HG03378 (cell line): ENCODE results near the gene EEF1AKMT3.
A peak's percentile ranks its signal among the peaks of the same experiment; 100 is the strongest.
"Not testable (repeated sequence)": the region's sequence is repeated elsewhere in the genome, so short reads cannot be mapped to it uniquely, and the experiment has no call there.

Experiments
- ATAC-seq: cut with Tn5 transposase; IDR thresholded peaks from one replicate; pipeline ENCODE4 v1.9.1; 2021; ENCODE audit warnings: mild to moderate bottlenecking, moderate library complexity; ENCODE audit not compliant: unreplicated experiment

Gene EEF1AKMT3

DNA sequence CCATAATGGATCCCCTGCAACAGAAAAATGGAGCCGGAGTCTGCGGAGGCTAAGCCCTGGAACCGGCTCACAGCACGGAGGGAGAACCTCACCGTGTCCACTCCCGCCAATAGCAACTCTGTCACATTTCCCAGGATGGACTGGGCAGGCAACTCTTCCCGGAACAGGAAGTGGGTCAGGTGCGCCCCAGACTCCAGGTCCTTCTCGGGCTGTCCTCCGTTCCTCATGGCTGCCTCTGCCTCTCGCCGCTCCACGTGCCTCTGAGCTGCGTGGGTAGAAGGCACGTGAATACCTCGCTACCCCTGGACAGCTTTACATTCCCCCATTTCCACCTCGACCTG, 7.8 kb upstream of the EEF1AKMT3 start:
- ATAC-seq, result peak; percentile 5

GRCh38 chr12:57765003-57765697, 7.3 kb upstream of the EEF1AKMT3 start:
- peak; percentile 48 for ATAC-seq

DNA sequence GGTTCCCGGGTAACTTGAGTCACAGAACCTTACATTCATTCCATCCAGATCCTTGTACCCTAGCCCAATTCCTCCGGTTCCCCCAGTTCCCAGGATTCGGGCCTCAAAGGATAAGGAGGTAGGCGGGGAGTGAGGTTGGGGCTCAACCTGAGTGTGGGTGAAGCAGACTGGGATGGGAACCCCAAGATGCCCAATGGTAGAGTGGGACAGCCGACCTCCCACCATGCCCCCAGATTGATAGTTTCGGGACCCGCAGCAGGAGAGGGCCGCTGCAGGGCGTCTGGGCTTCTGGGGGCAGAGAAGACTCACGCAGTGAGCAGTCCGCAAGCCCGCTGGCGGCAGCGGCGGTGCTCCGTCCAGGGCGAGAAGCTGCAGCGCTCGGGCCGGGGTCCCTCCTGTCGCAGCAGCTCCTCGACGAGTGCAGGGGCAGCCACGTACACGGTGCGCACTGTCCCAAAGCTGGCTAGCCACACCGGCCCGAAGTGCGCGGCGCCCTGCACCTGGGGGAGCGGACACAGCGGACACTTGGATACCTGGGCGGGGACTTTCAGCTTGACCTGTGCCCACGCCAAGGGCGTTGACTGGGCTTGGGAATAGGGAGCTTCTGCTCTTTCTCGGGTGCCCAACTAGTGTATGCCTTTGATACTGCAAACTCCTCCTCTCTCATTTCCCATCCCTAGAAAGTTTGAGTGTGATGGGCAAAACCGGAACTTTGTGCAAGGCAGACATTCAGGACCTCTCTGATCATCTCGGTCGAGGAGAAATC, 6.5 kb upstream of the EEF1AKMT3 start:
- ATAC-seq, result no peak

DNA sequence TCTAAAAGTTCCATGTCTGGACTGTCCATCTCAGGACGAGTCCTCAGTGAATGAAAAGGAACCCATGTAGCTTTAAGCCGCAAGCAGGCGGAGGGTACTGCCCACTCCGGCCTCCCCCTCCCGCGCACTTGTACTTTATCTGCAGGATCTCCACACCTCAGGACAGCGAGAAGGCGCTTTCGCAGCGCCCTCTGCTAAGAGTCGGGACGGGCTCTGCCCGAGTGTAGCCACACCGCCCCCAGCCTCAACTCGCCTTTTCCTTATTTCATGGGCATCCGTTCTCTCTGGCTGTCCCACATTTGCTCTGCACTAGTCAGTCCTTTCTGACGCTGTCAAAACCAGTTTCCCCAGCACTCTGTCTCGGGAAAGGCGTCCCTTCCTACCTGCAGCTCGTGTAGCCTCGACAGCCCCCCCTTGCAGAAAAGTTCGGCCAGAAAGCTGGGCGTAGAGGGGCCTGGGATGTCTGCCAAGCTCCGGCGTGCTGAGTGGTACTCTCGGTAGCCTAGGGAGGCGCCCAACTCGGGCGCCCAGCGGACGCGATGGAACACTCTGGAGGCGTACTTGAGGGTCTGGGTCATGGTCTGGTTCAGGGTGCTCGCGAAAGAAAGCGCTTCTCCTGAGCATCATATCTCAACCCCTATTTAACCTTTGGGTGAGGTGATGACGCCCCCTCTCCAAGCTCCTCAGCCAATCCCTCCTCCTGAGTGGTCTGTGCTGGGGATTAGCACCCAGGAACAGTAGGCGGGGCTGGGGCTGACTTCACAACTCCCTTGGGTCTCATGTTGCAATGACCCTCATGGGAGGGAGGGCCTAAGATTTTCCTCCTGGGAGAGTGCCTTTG, 5.7 kb upstream of the EEF1AKMT3 start, which contains the start of gene CYP27B1:
TSS of gene CYP27B1 (minus strand) at position 615 of the 841 bp plus-strand sequence. CDS start at position 578, 37 bp downstream.
- no peak for ATAC-seq

GRCh38 chr12:57767305-57767698, 5.1 kb upstream of the EEF1AKMT3 start:
- ATAC-seq, result no peak

DNA sequence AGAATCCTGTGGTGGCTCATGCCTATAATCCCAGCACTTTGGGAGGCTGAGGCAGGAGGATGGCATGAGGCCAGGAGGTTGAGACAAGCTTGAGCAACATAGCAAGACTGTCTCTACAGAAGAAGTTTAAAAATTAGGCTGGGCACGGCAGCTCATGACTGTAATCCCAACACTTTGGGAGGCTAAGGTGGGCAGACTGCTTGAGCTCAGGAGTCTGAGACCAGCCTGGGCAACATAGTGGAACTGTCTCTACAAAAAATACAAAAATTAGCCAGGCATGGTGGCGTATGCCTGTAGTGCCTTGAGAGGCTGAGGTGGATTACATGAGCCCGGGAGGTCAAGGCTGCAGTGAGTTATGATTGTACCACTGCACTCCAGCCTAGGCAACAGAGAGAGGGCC, 4.5 kb upstream of the EEF1AKMT3 start:
- no peak for ATAC-seq

GRCh38 chr12:57769594-57769993, 2.8 kb upstream of the EEF1AKMT3 start:
- no peak for ATAC-seq

DNA sequence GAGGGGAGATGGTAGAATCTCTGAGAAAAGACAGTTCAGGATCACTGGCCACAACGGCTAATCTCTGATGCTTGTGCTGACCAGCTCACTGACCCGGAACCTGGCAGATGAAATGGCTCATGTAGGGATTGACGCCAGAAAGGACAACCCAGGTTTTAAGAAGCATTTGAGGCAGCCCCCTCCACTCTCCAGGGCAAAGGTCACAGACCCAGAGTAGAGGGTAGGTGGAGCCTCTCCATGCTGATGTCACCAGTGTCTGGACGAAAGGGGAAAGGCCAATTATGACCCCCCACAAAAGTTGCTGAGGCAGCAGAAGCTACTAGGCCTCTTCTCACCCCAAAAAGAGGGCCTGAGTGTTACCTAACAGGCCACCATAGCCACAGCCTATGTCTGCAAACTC, 1.7 kb upstream of the EEF1AKMT3 start:
- ATAC-seq, result no peak

DNA sequence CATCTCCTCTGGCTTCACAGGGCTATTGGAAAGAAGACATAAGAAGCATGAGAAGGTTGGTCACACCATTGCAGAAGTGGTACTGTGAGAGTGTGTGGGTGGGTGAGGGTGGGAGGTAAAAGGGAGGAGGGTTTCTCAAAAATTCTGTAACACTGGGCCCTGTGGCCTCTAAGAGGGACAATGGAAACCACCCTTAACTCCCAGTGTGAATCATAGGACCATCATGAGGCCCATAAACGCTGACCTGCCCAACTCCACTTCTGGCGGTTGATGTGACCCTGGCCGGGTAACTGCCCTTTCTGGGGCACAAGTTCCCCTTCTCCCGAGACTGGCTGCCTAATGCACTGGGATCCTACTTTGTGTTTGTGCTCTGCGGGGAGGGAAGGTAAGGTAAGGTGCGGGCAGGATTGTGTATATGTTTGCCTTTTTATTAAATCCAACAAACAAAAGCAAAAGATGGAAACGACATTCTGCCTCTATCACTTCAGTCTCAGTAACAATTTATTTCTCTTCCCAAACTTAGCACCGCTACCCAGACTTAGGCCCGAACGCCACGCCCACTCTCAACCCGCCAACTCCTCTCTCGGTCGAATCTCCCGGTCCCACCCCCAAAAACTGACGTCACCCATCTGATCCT, 1.1 kb upstream of the EEF1AKMT3 start:
- peak; percentile 79 for ATAC-seq

DNA sequence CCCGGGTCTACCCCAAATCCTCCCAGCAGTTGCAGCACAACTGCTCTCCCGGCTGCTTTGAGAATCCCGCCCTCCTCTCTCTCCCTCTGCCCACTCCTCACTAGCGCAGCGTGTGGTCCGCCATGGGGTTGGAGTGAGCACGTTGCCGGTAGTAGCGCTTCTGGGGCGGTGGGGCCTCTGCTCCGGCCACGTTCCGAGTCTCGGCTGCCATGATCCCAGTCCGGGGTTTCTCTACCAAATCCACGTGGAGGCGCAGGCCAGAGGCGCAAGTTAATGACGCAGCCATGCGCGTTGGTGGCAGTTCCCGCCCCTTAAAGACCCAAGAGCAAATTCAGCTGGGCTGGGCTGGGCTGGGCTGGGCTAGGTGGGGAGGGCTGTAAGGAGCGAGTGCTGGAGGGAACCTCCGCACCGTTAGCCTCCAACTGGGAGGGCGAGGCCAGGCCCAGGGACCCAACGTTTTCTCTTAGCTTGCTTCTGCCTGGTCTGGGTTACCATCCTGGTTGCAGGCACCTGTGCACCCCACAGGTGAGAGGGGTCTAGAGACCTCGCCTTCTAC, 463 bp upstream of the EEF1AKMT3 start, which contains the start of gene METTL1:
TSS of gene METTL1 (minus strand) at position 233 of the 556 bp plus-strand sequence. CDS start at position 211, 22 bp downstream.
- peak; percentile 75 for ATAC-seq

- not testable (repeated sequence) for ATAC-seq
Measured at GRCh38 chr12:57774634-57775033, 2.2 kb downstream of the EEF1AKMT3 start.

DNA sequence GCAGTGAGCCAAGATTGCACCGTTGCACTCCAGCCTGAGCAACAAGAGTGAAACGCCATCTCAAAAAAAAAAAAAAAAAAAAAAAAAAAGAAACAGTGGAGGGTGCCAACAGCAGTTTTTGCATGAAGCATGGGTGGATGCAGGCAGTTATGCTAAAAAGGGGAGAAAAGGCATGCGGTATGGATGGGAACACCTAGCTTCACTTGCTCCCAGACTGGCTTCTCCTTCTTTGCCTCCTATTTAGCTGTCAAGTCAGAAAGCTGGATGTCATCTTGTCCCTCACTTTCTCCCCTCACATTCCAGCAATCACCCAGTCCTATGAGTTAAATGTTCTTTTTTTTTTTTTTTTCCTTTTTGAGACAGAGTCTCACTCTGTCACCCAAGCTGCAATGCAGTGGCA, 2.6 kb downstream of the EEF1AKMT3 start:
- ATAC-seq, result no peak

DNA sequence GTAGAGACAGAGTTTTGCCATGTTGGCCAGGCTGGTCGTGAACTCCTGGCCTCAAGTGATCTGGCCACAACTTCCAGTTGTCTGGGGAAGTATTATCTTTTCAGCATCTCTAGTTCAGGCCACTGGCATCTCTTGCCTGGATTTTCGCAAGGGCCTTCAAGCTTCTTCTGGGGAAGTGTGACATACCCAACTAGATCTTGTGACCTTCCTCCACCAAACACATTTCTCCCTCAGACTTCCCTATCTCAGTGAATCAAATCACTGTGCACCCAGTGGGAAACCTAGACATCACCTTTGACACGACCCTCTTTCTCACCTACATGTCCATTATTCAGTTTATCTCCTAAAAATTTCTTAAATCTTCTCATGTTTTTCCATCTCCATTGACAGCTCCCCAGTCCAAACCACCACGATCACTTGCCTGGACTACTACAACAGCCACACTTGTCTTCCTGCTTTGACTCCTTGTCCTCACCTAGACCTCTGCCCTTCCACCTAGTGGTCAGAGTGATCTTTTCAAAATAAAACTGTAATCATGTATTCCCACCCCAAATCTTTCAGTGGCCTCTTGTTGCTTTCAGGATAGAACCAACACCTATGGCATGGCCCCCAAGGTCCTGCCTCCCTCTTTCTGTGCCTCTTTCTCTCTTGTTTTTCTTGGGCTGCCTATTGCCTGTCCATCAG, 3.3 kb downstream of the EEF1AKMT3 start:
- ATAC-seq, result no peak

DNA sequence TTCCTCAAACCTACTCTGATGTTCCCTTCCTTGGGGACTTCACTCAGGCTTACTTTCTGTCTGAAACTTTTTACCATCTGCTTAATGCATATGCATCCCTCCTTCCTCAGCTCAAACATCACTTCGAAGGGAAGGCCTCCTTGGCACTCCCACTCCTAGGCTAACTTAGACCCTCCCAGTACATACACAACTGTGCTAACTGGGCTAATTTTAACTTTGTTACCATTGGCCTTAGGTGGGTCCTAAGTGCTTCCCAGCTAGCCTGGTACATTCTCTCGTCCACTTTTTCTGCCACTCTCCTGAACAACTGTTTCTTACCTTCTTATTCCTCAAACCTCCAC, 3.8 kb downstream of the EEF1AKMT3 start:
- ATAC-seq, result no peak

GRCh38 chr12:57777367-57777766, 5.0 kb downstream of the EEF1AKMT3 start:
- ATAC-seq, result no peak

GRCh38 chr12:57777911-57778310, 5.5 kb downstream of the EEF1AKMT3 start:
- ATAC-seq, result no peak

- no peak for ATAC-seq
Measured at GRCh38 chr12:57779736-57780135, 7.3 kb downstream of the EEF1AKMT3 start.

GRCh38 chr12:57780284-57780897, 8.0 kb downstream of the EEF1AKMT3 start:
- ATAC-seq, result no peak

GRCh38 chr12:57781244-57781643, 8.8 kb downstream of the EEF1AKMT3 start:
- ATAC-seq, result no peak

- no peak for ATAC-seq
Measured at GRCh38 chr12:57781801-57782200, 9.4 kb downstream of the EEF1AKMT3 start.
